ENCODE measurements around the gene ELOB.

Gene ELOB

DNA sequence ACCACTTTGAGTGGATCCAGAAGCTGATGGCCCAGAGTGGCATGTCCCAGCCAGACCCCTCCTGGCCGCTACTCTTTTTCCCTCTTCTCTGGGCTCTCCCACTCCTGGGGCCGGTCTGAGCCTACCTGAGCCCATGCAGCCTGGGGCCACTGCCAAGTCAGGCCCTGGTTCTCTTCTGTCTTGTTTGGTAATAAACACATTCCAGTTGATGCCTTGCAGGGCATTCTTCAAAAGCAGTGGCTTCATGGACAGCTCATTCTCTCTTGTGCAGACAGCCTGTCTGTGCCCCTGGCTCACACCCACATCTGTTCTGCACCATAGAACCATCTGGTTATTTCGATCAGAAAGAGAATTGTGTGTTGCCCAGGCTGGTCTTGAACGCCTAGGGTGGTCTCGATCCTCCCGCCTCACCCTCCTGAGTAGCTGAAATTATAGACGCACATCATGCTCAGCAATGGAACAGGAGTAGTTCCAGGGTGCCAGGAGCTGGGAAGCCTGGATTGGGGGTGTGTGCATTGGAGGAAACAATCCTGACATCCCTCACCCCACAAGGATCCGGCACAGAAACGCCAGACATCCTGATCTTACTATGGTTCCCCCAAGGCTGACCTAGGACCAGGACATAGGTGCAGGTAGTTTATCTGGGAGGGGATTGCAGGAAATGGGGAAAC, 44.5 kb upstream of the ELOB start:
- TF ChIP-seq CTCF (IDR thresholded peaks at IDR 0.05), result no peak
- Histone ChIP-seq H3K27ac (no peak overlapping the region), H3K4me3 (no peak overlapping the region)
- DNase-seq (ENCODE audit: low spot score), result no peak

- no peak for DNase-seq (ENCODE audit: low spot score)
- Histone ChIP-seq H3K27ac (no peak overlapping the region), H3K4me3 (no peak overlapping the region)
- TF ChIP-seq CTCF (IDR thresholded peaks at IDR 0.05), result no peak
These were observed 43.9 kb upstream of the ELOB start for GRCh38 chr16:2820836-2821486.

- DNase-seq (ENCODE audit: low spot score), result no peak
These were observed 43.1 kb upstream of the ELOB start for GRCh38 chr16:2819939-2820835.

GRCh38 chr16:2819179-2819938, 42.3 kb upstream of the ELOB start:
- no peak overlapping the region for H3K27ac ChIP-seq
- H3K4me3 ChIP-seq, result no peak overlapping the region
- DNase-seq (ENCODE audit: low spot score), result no peak
- no peak for TF ChIP-seq CTCF (IDR thresholded peaks at IDR 0.05)

More at GRCh38 chr16:2819939-2820835, 43.1 kb upstream of the ELOB start:
- no peak for TF ChIP-seq CTCF (IDR thresholded peaks at IDR 0.05)
- no peak overlapping the region for H3K27ac ChIP-seq
- H3K4me3 ChIP-seq, result no peak overlapping the region

- DNase-seq (ENCODE audit: low spot score), result no peak
- H3K4me3 ChIP-seq, result no peak overlapping the region
- H3K27ac ChIP-seq, result no peak overlapping the region
- no peak for TF ChIP-seq CTCF (IDR thresholded peaks at IDR 0.05)
These were observed 41.3 kb upstream of the ELOB start for GRCh38 chr16:2818272-2818876.

All from coronary artery (tissue), 2 donors.